Measurements from ENCODE around the gene MADD. TPM values are rescaled to one million over a fixed set of nuclear protein-coding genes. Genes with fewer than 3 reads are reported as not detected.
"Not testable (repeated sequence)": the region's sequence is repeated elsewhere in the genome, so short reads cannot be mapped to it uniquely, and the experiment has no call there.

Gene MADD
- total RNA-seq, 4 donors from 2014 or later, result 47.8 to 83.2 (median 72.9) TPM

- no peak for TF ChIP-seq POLR2A (IDR thresholded peaks at IDR 0.05)
These were observed 45.1 kb downstream of the MADD start for GRCh38 chr11:47314992-47315391.

GRCh38 chr11:47316501-47316900, 46.6 kb downstream of the MADD start:
- peaks cover 0 to 82% (median 0%) of the 10 kb centered on the region in 3 donors for H3K36me3 ChIP-seq
- not testable (repeated sequence) for H3K27me3 ChIP-seq, H3K9me3 ChIP-seq, H3K27ac ChIP-seq, H3K4me3 ChIP-seq, DNase-seq, H3K4me1 ChIP-seq

More at GRCh38 chr11:47314992-47315391, 45.1 kb downstream of the MADD start:
- Histone ChIP-seq H3K27me3 (no peaks in the 10 kb centered on the region), H3K36me3 (peaks cover 0 to 93% (median 0%) of the 10 kb centered on the region in 3 donors), H3K4me3 (no peak overlapping the region), H3K27ac (no peak overlapping the region), H3K9me3 (no peaks in the 10 kb centered on the region), H3K4me1 (no peaks in the 10 kb centered on the region)
- DNase-seq, result no peak

- Histone ChIP-seq H3K4me1 (no peaks in the 10 kb centered on the region), H3K9me3 (no peaks in the 10 kb centered on the region), H3K4me3 (no peak overlapping the region), H3K27ac (no peak overlapping the region), H3K27me3 (no peaks in the 10 kb centered on the region), H3K36me3 (peaks cover 0 to 74% (median 0%) of the 10 kb centered on the region in 3 donors)
- DNase-seq, result peak in 1 of 3 donors; percentile 30
- no peak for TF ChIP-seq CTCF (IDR thresholded peaks at IDR 0.05)
- no peak for TF ChIP-seq POLR2A (IDR thresholded peaks at IDR 0.05)
These were observed 47.3 kb downstream of the MADD start for GRCh38 chr11:47317064-47317828.

GRCh38 chr11:47318166-47318565, 48.2 kb downstream of the MADD start:
- H3K27ac ChIP-seq, result no peak overlapping the region
- peaks cover 0 to 65% (median 0%) of the 10 kb centered on the region in 3 donors for H3K36me3 ChIP-seq
- H3K27me3 ChIP-seq, result no peaks in the 10 kb centered on the region
- no peaks in the 10 kb centered on the region for H3K4me1 ChIP-seq
- H3K9me3 ChIP-seq, result no peaks in the 10 kb centered on the region
- DNase-seq, result no peak
- H3K4me3 ChIP-seq, result no peak overlapping the region
- TF ChIP-seq POLR2A (IDR thresholded peaks at IDR 0.05) (no peak), CTCF (IDR thresholded peaks at IDR 0.05) (no peak)

GRCh38 chr11:47324520-47324919, 54.6 kb downstream of the MADD start:
- Histone ChIP-seq H3K27ac (no peak overlapping the region), H3K4me3 (no peak overlapping the region), H3K36me3 (peaks cover 0 to 4% (median 0%) of the 10 kb centered on the region in 3 donors), H3K27me3 (no peaks in the 10 kb centered on the region), H3K9me3 (no peaks in the 10 kb centered on the region), H3K4me1 (no peaks in the 10 kb centered on the region)
- peak in 1 of 3 donors; percentile 29 for DNase-seq
- TF ChIP-seq CTCF (IDR thresholded peaks at IDR 0.05), result no peak
- TF ChIP-seq POLR2A (IDR thresholded peaks at IDR 0.05), result no peak

- Histone ChIP-seq H3K4me3 (no peak overlapping the region), H3K4me1 (no peaks in the 10 kb centered on the region), H3K27me3 (no peaks in the 10 kb centered on the region), H3K36me3 (peaks cover 0 to 2% (median 0%) of the 10 kb centered on the region in 3 donors), H3K9me3 (no peaks in the 10 kb centered on the region), H3K27ac (no peak overlapping the region)
- peak in 1 of 3 donors; percentile 40 for DNase-seq
- TF ChIP-seq CTCF (IDR thresholded peaks at IDR 0.05) (no peak), POLR2A (IDR thresholded peaks at IDR 0.05) (no peak)
These were observed 55.5 kb downstream of the MADD start for GRCh38 chr11:47325271-47326041.
